Panc1 (cell line): ENCODE data around the gene GPS1. TPM values are rescaled to one million over a fixed set of nuclear protein-coding genes. Genes with fewer than 3 reads are reported as not detected.

ENCODE experiments used
- ATAC-seq: fragments of 200-7000 bp; cut with Tn5 transposase; 2 replicates; pipeline ENCODE4 v1.9.1; 2020; ENCODE audit warnings: mild to moderate bottlenecking, moderate library complexity
- BruUV-seq: library from RNA; stranded (reverse); fragments of 400-500 nt; replicated peaks from 2 replicates; lab custom pipeline; 2021; lab: Mats Ljungman, UMichigan
- CTCF ChIA-PET: fragments of 300-600 bp; sonication (Branson Sonifier 250); formaldehyde crosslinking; loops from one replicate; lab custom pipeline; 2022; ENCODE audit warnings: antibody characterized with exemption; lab: Charles Lee
- POLR2A ChIA-PET: fragments of 300-600 bp; sonication (Branson Sonifier 250); formaldehyde crosslinking; loops from one replicate; lab custom pipeline; 2022; ENCODE audit warnings: antibody characterized with exemption; lab: Charles Lee
- DNase-seq: peaks from one replicate; pipeline ENCODE4 v3.0.0-alpha.2; 2010; ENCODE audit warnings: low read depth, low spot score
- H3K27ac ChIP-seq: 2 replicates; pipeline ENCODE4 v1.5.1; 2011; ENCODE audit warnings: mild to moderate bottlenecking, low read length, inconsistent platforms
- H3K27me3 ChIP-seq: fragments of 200-500 bp; sonication (Bioruptor generic); 2 replicates; pipeline ENCODE4 v1.6.0; 2014; ENCODE audit warnings: low read length, inconsistent platforms; ENCODE audit not compliant: control insufficient read depth, insufficient read depth
- H3K36me3 ChIP-seq: fragments of 200-500 bp; sonication (Bioruptor generic); 2 replicates; pipeline ENCODE4 v1.5.1; 2014; ENCODE audit warnings: inconsistent platforms, mild to moderate bottlenecking, low read length, moderate library complexity; ENCODE audit not compliant: control insufficient read depth, insufficient read depth
- H3K4me1 ChIP-seq: 2 replicates; pipeline ENCODE4 v1.5.1; 2011; ENCODE audit warnings: inconsistent platforms, mild to moderate bottlenecking, low read length, moderate library complexity; ENCODE audit not compliant: control insufficient read depth, insufficient read depth
- H3K4me3 ChIP-seq, 2 experiments: 2 replicates each; pipeline ENCODE4 v1.5.1; 2011 to 2012; ENCODE audit warnings: low read depth in 2 of 2, low read length in 2 of 2, mild to moderate bottlenecking in 2 of 2, inconsistent platforms in 1 of 2, moderate library complexity in 1 of 2
- H3K9me3 ChIP-seq: fragments of 200-500 bp; sonication (Bioruptor generic); 2 replicates; pipeline ENCODE4 v1.5.1; 2014; ENCODE audit warnings: low read depth, mild to moderate bottlenecking, inconsistent platforms, low read length, moderate library complexity; ENCODE audit not compliant: control insufficient read depth, insufficient read depth
- CTCF ChIP-seq: fragments of 450-650 bp; IDR thresholded peaks from 2 replicates; pipeline ENCODE4 v1.5.1; 2017; ENCODE audit warnings: mild to moderate bottlenecking
- POLR2AphosphoS5 ChIP-seq: IDR thresholded peaks from 2 replicates; pipeline ENCODE4 v1.6.1; 2012; ENCODE audit warnings: mild to moderate bottlenecking, low read depth, low read length, moderate library complexity
- REST ChIP-seq, 2 experiments: IDR thresholded peaks; 2 replicates each; pipeline ENCODE4 v1.6.1; 2011 to 2012; ENCODE audit warnings: low read depth in 2 of 2, control low read depth in 1 of 2, low read length in 1 of 2, mild to moderate bottlenecking in 1 of 2, moderate library complexity in 1 of 2; ENCODE audit not compliant: insufficient read depth in 1 of 2
- SIN3A ChIP-seq: IDR thresholded peaks from 2 replicates; pipeline ENCODE4 v1.6.1; 2012; ENCODE audit warnings: low read depth, mild to moderate bottlenecking, low read length, moderate library complexity, borderline replicate concordance; ENCODE audit not compliant: insufficient read depth
- TCF7L2 ChIP-seq: IDR thresholded peaks from 2 replicates; pipeline ENCODE4 v1.6.1; 2011; ENCODE audit warnings: mild to moderate bottlenecking, low read depth, low read length, inconsistent platforms
- in situ Hi-C: cut with HindIII; loops from 2 replicates; pipeline ENCODE4 v1.10.0; 2016; ENCODE audit warnings: low sequenced_read_pairs, low pct_unique_long_range_greater_than_20kb
- intact Hi-C: fragments of 100-400 bp; cut with micrococcal nuclease; formaldehyde crosslinking; loops from one replicate; pipeline ENCODE4 v1.10.0; 2022; ENCODE audit not compliant: unreplicated experiment
- total RNA-seq: library from RNA; stranded (reverse); gene quantifications from one replicate; pipeline ENCODE4 v1.2.1, GENCODE V29; 2021; ENCODE audit not compliant: unreplicated experiment

Gene GPS1
- total RNA-seq, 1 experiment from 2014 or later = 175 TPM

GRCh38 chr17:82053130-82053529 is 1.4 kb downstream of the GPS1 start:
- H3K27me3 ChIP-seq = no peaks in the 10 kb centered on the region
- no peaks in the 10 kb centered on the region for H3K9me3 ChIP-seq
- ChIA-PET POLR2A (no interaction called here), CTCF (no interaction called here)
- DNase-seq = no peak
- TF ChIP-seq CTCF (no peak), TCF7L2 (no peak), SIN3A (no peak), REST (IDR thresholded peaks at IDR 0.05; ENCODE audit: insufficient read depth in 1 of 2, low read depth in 2 of 2, low read length in 1 of 2) (no peak), POLR2AphosphoS5 (no peak)
- peak overlapping the region; percentile 82 for H3K27ac ChIP-seq
- ATAC-seq = no peak
- in situ Hi-C loops = loop anchor here (10.0 kb wide), 1 partner anchor 82 kb away; no protein-coding TSS in a partner anchor
- peak overlapping the region; percentile 85 to 99 for H3K4me3 ChIP-seq
- peaks cover 9% of the 10 kb centered on the region for H3K36me3 ChIP-seq
- BruUV-seq = no TSS peak
- intact Hi-C loops = no loop called here
- peaks cover 32% of the 10 kb centered on the region for H3K4me1 ChIP-seq

- intact Hi-C loops (no loop called here), in situ Hi-C loops (loop anchor here (10.0 kb wide), 1 partner anchor 81 kb away; no protein-coding TSS in a partner anchor)
- ATAC-seq (no peak), DNase-seq (no peak)
- Histone ChIP-seq H3K27me3 (no peaks in the 10 kb centered on the region), H3K4me1 (peaks cover 32% of the 10 kb centered on the region), H3K4me3 (no peak overlapping the region), H3K36me3 (peaks cover 9% of the 10 kb centered on the region), H3K27ac (no peak overlapping the region), H3K9me3 (no peaks in the 10 kb centered on the region)
- CTCF ChIA-PET = no interaction called here
- BruUV-seq = no TSS peak
- no peak for TF ChIP-seq POLR2AphosphoS5
- TF ChIP-seq CTCF = no peak
- no peak for TF ChIP-seq TCF7L2
- no peak for TF ChIP-seq REST (IDR thresholded peaks at IDR 0.05; ENCODE audit: insufficient read depth in 1 of 2, low read depth in 2 of 2, low read length in 1 of 2)
- TF ChIP-seq SIN3A = no peak
- POLR2A ChIA-PET = interaction anchor here (0.5 kb wide), 1 partner anchor 170 kb away, joined by 4 read pairs; no protein-coding TSS in a partner anchor
These were observed 2.0 kb downstream of the GPS1 start for GRCh38 chr17:82053556-82054263.
